HFF-Myc (cell line): Measurements from ENCODE around the gene SARNP.
A peak's percentile ranks its signal among the peaks of the same experiment; 100 is the strongest.
"Not testable (repeated sequence)": the region's sequence is repeated elsewhere in the genome, so short reads cannot be mapped to it uniquely, and the experiment has no call there.

Experiments used
- DNase-seq: peaks from one replicate; pipeline ENCODE4 v3.0.0-alpha.2; 2011; ENCODE audit warnings: low read depth; ENCODE audit errors: extremely low read depth
- H3K4me3 ChIP-seq: replicated peaks from 2 replicates; pipeline ENCODE4 v1.5.1; 2011; ENCODE audit warnings: low read depth, mild to moderate bottlenecking, control low read depth, low read length
- CTCF ChIP-seq: IDR thresholded peaks from 2 replicates; pipeline ENCODE4 v1.5.1; 2012; ENCODE audit warnings: mild to moderate bottlenecking, low read depth, low read length, control low read depth; ENCODE audit errors: missing control alignments

Gene SARNP

GRCh38 chr12:55839345-55840140, 22.0 kb upstream of the SARNP start:
- no peak for DNase-seq
- H3K4me3 ChIP-seq, result no peak overlapping the region
- no peak for TF ChIP-seq CTCF

GRCh38 chr12:55838361-55838760, 20.8 kb upstream of the SARNP start:
- no peak for TF ChIP-seq CTCF
- DNase-seq, result no peak
- no peak overlapping the region for H3K4me3 ChIP-seq

- H3K4me3 ChIP-seq, DNase-seq: not testable (repeated sequence)
Measured at GRCh38 chr12:55834400-55834799, 16.9 kb upstream of the SARNP start.

GRCh38 chr12:55833056-55833455, 15.5 kb upstream of the SARNP start:
- no peak for DNase-seq
- no peak for TF ChIP-seq CTCF
- H3K4me3 ChIP-seq, result no peak overlapping the region

- no peak for DNase-seq
- H3K4me3 ChIP-seq, result peak overlapping the region; percentile 89
- no peak for TF ChIP-seq CTCF
Measured at GRCh38 chr12:55831447-55831815, 13.9 kb upstream of the SARNP start.

- no peak for DNase-seq
- peak overlapping the region; percentile 89 for H3K4me3 ChIP-seq
- no peak for TF ChIP-seq CTCF
Measured at GRCh38 chr12:55830601-55831446, 13.3 kb upstream of the SARNP start.

GRCh38 chr12:55829967-55830600, 12.6 kb upstream of the SARNP start:
- TF ChIP-seq CTCF, result no peak
- DNase-seq, result no peak
- peak overlapping the region; percentile 89 for H3K4me3 ChIP-seq
